Sigmoid colon (tissue), 7 donors: ENCODE data around the gene BCOR. TPM values are rescaled to one million over a fixed set of nuclear protein-coding genes. Genes with fewer than 3 reads are reported as not detected.

Experiments
- DNase-seq: peaks from one replicate; pipeline ENCODE4 v3.0.0-alpha.2; 2019
- H3K27ac ChIP-seq, 4 donors: fragments of 200-600 bp; sonication (generic); one replicate each; pipeline ENCODE4 v1.5.1; 2016 to 2019; ENCODE audit warnings: mild to moderate bottlenecking in 1 of 4
- H3K27me3 ChIP-seq, 3 donors: fragments of 200-600 bp; sonication (generic); one replicate each; pipeline ENCODE4 v1.5.1; 2019; ENCODE audit warnings: mild to moderate bottlenecking in 1 of 3
- H3K36me3 ChIP-seq, 4 donors: fragments of 200-600 bp; sonication (generic); one replicate each; pipeline ENCODE4 v1.5.1; 2016 to 2019
- H3K4me1 ChIP-seq, 4 donors: fragments of 200-600 bp; sonication (generic); one replicate each; pipeline ENCODE4 v1.5.1; 2017 to 2019
- H3K4me3 ChIP-seq, 4 donors: fragments of 200-600 bp; sonication (generic); one replicate each; pipeline ENCODE4 v1.5.1; 2017 to 2019; ENCODE audit warnings: mild to moderate bottlenecking in 2 of 4, moderate library complexity in 1 of 4
- H3K9me3 ChIP-seq, 4 donors: fragments of 200-600 bp in 3 of 4; sonication (generic) in 3 of 4; one replicate each; pipeline versions ENCODE4 v1.5.1 to v1.6.1; 2013 to 2019
- EP300 ChIP-seq, 4 donors: sonication (generic); formaldehyde crosslinking; IDR thresholded peaks; one replicate each; pipeline ENCODE4 v1.6.1; 2017; ENCODE audit warnings: antibody characterized with exemption in 4 of 4
- POLR2A ChIP-seq, 2 donors: fragments of 450-650 bp; IDR thresholded peaks; one replicate each; pipeline ENCODE4 v1.6.1; 2016; ENCODE audit warnings: antibody characterized with exemption in 2 of 2, mild to moderate bottlenecking in 2 of 2, moderate library complexity in 2 of 2
- POLR2AphosphoS5 ChIP-seq, 4 donors: sonication (generic); formaldehyde crosslinking; IDR thresholded peaks; one replicate each; pipeline ENCODE4 v1.6.1; 2017; ENCODE audit warnings: antibody characterized with exemption in 4 of 4
- WGBS, 2 donors: extraction: QIAGEN DNeasy Blood & Tissue Kit; methylation state at CpG; one replicate each; pipeline ENCODE4 v1.1.7; 2013; 5-methylcytosine and 5-hydroxymethylcytosine counted together
- intact Hi-C: fragments of 100-400 bp; cut with DNase I; formaldehyde crosslinking; loops from one replicate; pipeline ENCODE4 v1.15.1; 2023
- polyA plus RNA-seq, 3 donors: library from polyadenylated mRNA; stranded (reverse); fragments of 200-250 nt; gene quantifications; one replicate each; pipeline ENCODE4 v1.2.3, GENCODE V29; 2013
- total RNA-seq, 4 donors: library from RNA; depleted of rRNA; stranded (reverse); fragments of >200 nt; gene quantifications; one replicate each; pipeline ENCODE4 v1.1.0, GENCODE V29; 2016
- TF ChIP-seq, protein P1 (sequence below), 4 experiments: fragments of 450-650 bp in 3 of 4; fragments of 200-600 bp in 1 of 4; IDR thresholded peaks; one replicate each; pipeline ENCODE4 v1.5.1; 2016 to 2019; ENCODE audit warnings: antibody characterized with exemption in 4 of 4, mild to moderate bottlenecking in 3 of 4, moderate library complexity in 2 of 4
- donor health status: healthy with polysubstance abuse.
- donor health status: Bipolar disorder and iron deficiency.
- donor health status: healthy.

Gene BCOR
- total and polyA plus RNA-seq, 7 donors = 3.5 to 31.6 (median 15.8) TPM

DNA sequence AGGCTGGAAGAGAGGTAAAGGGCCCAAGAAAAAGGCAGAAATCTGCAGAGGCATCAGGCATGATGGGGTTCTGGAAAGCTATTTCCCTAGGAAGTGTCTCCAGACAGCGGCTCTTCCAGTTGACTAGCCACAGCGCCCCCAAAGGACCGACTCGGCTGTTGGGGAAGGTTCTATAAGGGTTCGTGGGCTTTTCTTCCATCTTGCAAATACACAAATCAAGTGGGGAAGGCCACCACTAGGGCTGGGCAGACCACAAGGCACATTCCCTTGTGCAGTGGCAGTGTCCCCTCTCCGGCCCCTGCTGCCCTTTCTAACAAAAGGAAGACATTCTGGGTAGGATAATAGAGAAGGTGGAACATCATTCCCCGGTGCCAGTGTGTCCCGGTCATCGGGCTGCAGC is 18.2 kb downstream of the BCOR start:
- WGBS, 2 donors = 88 to 89% methylated on average over 9 of the region's 9 CpGs
- no peak for TF ChIP-seq EP300 (IDR thresholded peaks at IDR 0.05)
- no peak for TF ChIP-seq POLR2A (IDR thresholded peaks at IDR 0.05)
- TF ChIP-seq, protein P1, sequence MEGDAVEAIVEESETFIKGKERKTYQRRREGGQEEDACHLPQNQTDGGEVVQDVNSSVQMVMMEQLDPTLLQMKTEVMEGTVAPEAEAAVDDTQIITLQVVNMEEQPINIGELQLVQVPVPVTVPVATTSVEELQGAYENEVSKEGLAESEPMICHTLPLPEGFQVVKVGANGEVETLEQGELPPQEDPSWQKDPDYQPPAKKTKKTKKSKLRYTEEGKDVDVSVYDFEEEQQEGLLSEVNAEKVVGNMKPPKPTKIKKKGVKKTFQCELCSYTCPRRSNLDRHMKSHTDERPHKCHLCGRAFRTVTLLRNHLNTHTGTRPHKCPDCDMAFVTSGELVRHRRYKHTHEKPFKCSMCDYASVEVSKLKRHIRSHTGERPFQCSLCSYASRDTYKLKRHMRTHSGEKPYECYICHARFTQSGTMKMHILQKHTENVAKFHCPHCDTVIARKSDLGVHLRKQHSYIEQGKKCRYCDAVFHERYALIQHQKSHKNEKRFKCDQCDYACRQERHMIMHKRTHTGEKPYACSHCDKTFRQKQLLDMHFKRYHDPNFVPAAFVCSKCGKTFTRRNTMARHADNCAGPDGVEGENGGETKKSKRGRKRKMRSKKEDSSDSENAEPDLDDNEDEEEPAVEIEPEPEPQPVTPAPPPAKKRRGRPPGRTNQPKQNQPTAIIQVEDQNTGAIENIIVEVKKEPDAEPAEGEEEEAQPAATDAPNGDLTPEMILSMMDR (IDR thresholded peaks at IDR 0.05) = no peak
- no peak for TF ChIP-seq POLR2AphosphoS5 (IDR thresholded peaks at IDR 0.05)

DNA sequence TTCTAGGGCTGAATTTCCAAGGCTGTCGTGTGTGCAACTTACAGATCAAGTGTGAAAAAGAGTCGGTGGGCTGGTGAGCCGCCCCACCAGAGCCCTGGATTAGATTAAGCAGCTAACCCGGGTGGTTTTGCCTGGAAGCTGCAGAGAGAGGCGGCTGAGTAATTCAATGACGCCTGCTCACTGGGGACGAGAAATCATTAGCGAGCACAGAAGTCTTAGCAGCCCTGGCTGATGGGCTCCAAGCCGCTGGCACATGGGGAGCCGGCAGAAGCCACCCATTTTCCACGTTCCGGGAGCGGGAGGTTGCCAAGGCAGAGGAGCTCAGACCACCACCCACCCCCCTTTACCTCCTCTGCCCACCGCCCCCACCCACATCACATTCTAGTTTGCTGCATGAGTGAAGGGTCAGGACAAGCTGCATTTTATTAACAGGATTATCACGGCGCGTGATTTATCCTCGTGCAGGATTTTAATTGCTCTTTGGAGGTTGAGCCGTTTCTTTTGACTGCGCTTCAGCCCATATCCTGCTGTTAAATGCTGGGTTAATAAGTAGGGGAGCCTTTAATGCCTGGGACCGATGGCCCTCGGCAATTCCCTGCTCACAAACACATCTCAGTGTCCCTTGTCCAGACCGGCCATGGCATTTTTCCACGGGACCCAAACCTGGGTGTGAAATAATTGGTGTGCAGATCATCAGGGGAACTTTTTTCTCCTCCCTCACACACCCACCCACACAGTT is 19.1 kb downstream of the BCOR start:
- 84 to 87% methylated on average over 24 of the region's 24 CpGs for WGBS, 2 donors
- H3K9me3 ChIP-seq = no peaks in the 10 kb centered on the region
- peaks cover 0 to 16% (median 6%) of the 10 kb centered on the region in 4 donors for H3K36me3 ChIP-seq
- intact Hi-C loops = no loop called here
- peaks cover 0 to 42% (median 36%) of the 10 kb centered on the region in 4 donors for H3K4me1 ChIP-seq
- no peak for DNase-seq
- no peaks in the 10 kb centered on the region for H3K27me3 ChIP-seq
- TF ChIP-seq, protein P1 (IDR thresholded peaks at IDR 0.05) = no peak
- TF ChIP-seq POLR2A (IDR thresholded peaks at IDR 0.05) (no peak), EP300 (IDR thresholded peaks at IDR 0.05) (no peak), POLR2AphosphoS5 (IDR thresholded peaks at IDR 0.05) (no peak)
- H3K4me3 ChIP-seq = no peak overlapping the region
- no peak overlapping the region for H3K27ac ChIP-seq

More for the DNA sequence above, 18.2 kb downstream of the BCOR start:
- Histone ChIP-seq H3K36me3 (peaks cover 0 to 7% (median 1%) of the 10 kb centered on the region in 4 donors), H3K27ac (no peak overlapping the region), H3K9me3 (no peaks in the 10 kb centered on the region), H3K4me3 (no peak overlapping the region), H3K4me1 (peaks cover 0 to 51% (median 45%) of the 10 kb centered on the region in 4 donors), H3K27me3 (no peaks in the 10 kb centered on the region)
- no peak for DNase-seq
- intact Hi-C loops = no loop called here

DNA sequence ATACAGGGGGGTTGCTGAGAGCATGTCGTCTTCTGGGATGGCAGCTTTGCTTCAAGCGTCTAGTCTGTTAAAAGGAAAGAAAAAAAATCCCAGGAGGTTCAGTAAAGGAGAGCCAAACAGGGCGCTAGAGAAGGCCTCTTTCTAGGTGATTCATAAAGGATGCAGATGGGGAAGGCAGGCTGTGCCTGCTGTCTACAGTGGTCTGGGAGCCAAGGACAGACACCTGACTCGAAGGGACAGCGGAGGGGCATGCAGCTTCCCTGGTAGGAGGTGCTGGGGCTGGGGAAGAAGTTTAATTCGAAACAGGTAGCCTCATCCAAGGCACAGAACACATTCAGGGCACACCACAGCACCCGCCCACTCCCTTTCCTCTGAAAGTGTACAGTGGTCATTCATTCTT is 19.9 kb downstream of the BCOR start:
- intact Hi-C loops = no loop called here
- 89 to 90% methylated on average over 7 of the region's 7 CpGs for WGBS, 2 donors
- no peak for DNase-seq
- peaks cover 0 to 36% (median 29%) of the 10 kb centered on the region in 4 donors for H3K4me1 ChIP-seq
- peaks cover 0 to 24% (median 11%) of the 10 kb centered on the region in 4 donors for H3K36me3 ChIP-seq
- TF ChIP-seq EP300 (IDR thresholded peaks at IDR 0.05) = no peak
- no peak for TF ChIP-seq POLR2A (IDR thresholded peaks at IDR 0.05)
- TF ChIP-seq, protein P1 (IDR thresholded peaks at IDR 0.05) = no peak
- TF ChIP-seq POLR2AphosphoS5 (IDR thresholded peaks at IDR 0.05) = no peak
- H3K9me3 ChIP-seq = no peaks in the 10 kb centered on the region
- H3K27me3 ChIP-seq = no peaks in the 10 kb centered on the region
- H3K4me3 ChIP-seq = no peak overlapping the region
- peak overlapping the region in 2 of 4 donors; percentile 45 to 49 for H3K27ac ChIP-seq

DNA sequence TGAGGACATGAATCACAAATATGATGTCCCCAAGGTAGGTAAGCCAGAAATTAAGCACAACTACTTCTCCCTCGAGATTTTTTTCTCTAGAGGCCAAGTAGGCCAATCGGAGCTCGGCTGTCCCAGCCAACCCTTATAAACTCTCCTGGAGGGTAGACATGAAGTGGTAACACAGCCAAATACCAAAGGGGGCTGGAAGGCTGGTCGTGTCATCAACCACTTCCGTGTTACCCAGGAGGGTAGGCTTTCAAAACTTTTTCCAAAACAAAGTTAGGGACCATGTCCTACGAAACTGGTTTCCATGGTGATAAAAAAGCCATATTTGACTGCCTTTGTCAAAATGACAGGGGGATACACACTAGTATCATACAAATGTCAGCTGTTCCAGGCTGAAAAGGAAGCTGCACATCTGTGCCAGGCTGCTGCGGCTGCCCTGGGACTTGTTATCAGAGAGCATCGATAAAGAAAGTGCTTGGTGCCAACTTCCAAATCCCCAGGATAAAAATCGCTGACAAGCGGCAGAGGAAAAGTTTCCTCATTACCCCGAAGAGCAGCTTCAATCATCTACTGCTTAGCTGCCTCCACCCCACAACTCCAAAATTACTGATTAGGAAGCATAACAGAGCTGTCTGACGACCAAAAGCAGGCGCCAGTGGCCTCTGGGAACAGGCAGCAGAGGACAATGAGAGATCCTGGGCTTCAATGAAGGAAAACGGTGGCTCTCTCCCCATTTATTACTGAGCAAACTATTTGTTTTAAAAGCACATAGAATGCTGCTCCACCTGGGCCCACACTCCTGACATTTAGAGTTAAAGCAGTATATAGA is 20.8 kb downstream of the BCOR start:
- 73% methylated on average over 14 of the region's 14 CpGs for WGBS, 2 donors
- Histone ChIP-seq H3K4me1 (peaks cover 0 to 27% (median 20%) of the 10 kb centered on the region in 4 donors), H3K27ac (peak overlapping the region in 3 of 4 donors; percentile 35 to 49 (median 45)), H3K4me3 (no peak overlapping the region), H3K36me3 (peaks cover 0 to 33% (median 13%) of the 10 kb centered on the region in 4 donors), H3K27me3 (no peaks in the 10 kb centered on the region), H3K9me3 (no peaks in the 10 kb centered on the region)
- intact Hi-C loops = no loop called here
- DNase-seq = no peak
- no peak for TF ChIP-seq POLR2A (IDR thresholded peaks at IDR 0.05)
- no peak for TF ChIP-seq EP300 (IDR thresholded peaks at IDR 0.05)
- TF ChIP-seq, protein P1 (IDR thresholded peaks at IDR 0.05) = no peak
- TF ChIP-seq POLR2AphosphoS5 (IDR thresholded peaks at IDR 0.05) = no peak
